GM19468 (cell line): ENCODE measurements around the gene PMFBP1.

ENCODE experiments used
- ATAC-seq: cut with Tn5 transposase; IDR thresholded peaks from one replicate; pipeline ENCODE4 v1.9.1; 2021; ENCODE audit warnings: mild to moderate bottlenecking, moderate library complexity, moderate number of reproducible peaks; ENCODE audit not compliant: unreplicated experiment; ENCODE audit errors: extremely low read depth

Gene PMFBP1

DNA sequence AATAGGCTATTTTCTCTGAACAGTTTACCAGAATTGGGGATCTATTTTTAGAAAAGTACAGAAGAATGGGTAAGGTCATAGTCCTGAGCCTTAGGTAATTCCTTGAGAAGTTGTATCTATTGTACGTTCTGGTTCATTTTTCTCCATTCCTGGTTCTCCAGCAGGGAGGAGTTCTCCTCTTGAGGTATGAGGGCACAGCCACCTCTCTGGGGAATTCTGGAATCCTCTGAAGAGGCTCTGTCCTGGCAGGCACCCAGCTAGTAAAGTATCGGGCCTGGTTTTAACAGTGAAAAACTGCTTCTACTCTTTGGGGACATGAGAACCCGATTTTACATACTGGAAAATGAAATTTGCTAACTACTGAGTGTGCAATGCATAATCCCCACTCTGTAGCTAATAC lies 19.6 kb upstream of the PMFBP1 start:
- no peak for ATAC-seq

DNA sequence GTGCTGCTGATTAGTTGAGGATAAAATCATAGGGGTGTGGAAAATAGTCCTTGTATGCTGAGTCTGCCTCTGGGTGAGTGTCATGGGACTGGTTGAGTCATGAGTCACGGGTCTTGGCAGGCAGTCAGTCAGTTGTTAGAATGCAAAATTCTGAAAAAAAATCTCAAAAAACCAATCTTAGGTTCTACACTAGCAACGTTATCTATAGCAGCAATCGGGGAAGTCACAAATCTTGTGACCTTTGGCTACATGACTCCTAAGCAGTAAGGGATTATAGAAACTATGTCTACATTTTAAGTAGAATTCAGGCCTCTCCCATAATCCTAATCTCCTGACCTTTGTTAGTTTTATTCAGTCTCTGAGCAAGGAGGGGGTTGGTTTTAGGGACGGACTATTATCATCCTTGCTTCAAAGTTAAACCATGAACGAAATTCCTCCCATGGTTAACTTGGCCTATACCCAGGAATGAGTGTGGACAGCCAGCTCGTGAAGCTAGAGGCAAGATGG lies 18.0 kb upstream of the PMFBP1 start:
- no peak for ATAC-seq

DNA sequence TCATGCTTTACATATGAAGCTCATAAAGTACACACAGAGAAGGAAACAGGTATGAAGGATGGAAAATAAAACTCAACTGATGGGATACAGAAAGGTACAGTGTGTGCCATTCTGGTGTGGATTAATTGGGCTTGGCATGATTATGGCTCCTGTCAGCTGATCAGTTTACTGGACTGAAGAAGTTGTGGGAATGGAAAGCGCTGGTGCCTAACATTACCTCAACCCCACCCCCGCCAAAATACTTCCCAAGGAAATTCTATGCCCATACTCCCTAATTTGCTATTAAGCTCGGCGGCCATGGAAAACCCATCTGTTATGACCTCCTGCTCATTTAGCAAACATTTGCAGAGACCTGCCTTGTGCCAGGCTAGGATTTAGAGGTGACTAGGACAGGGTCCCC lies 16.6 kb upstream of the PMFBP1 start:
- ATAC-seq: no peak

DNA sequence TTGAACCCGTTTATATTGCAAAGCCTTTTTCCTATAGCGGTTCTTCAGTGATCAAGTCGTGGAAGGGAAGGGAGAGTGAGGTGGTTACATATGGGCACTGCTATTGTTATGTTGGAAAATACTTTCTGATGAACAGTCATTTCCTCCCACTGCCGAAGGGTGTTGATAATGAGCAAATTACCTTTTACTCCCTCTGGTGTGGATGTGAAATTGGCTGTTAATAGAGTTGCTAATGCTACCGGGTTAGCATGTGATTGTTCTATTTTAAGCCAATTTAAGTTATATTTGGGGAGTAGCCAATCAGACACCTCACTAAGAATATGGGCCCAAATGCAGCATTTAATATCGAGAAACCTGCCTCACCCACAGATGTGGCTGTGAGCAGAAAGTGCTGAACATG lies 15.6 kb upstream of the PMFBP1 start:
- no peak for ATAC-seq

DNA sequence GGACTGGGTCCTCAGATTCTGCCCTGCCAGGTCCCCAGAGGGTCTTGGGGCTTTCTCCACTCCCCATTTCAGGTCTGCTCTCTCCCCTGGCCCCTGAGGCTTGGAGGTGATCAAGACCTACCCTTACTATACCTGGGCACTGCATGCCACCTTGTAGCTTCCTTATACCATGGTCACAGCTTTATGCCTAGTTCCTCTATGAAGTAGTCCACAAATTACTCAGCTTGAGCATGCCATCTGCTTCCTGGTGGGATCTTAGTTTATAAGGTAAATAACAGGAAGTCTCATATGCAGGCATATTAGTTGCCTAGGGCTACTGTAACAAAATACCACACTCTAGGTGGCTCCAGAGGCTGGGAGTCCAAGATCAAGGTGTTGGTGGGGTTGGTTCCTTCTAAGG lies 11.0 kb upstream of the PMFBP1 start:
- no peak for ATAC-seq

DNA sequence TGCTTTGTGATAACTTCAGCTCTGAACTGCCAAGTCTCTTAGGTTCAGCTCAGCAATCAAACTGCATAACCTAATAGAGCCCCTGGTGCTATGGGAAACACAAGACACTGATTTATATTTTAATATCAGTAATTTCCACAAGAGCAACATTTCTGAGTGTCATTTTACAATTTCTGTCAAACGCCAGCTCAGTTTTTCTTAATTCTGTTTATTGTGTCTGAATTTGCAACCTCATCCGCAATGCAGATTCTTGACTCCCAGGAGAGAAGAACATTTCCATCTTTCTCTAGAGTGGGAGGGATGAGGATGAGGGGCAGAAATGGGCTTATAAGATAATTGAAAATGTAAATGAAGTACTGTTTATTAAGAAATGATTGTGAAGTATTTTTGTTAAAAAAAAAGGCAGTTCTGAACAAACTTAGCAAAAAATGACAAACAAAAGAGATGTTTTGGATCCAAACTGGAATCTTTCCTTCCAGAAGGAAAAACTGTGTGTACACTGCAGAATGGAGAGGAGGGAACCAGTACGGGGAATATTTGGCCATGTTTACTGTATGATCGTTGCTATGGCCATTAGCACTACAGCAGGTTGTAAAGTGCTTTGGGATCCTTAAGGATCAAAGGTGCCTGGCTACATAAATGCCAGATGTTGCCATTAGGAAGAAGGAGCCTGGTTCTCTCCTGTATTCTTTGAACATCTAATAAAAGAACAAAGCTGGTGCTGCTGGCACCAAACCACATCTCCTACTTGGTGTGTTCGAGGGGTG lies 7.4 kb upstream of the PMFBP1 start:
- no peak for ATAC-seq

DNA sequence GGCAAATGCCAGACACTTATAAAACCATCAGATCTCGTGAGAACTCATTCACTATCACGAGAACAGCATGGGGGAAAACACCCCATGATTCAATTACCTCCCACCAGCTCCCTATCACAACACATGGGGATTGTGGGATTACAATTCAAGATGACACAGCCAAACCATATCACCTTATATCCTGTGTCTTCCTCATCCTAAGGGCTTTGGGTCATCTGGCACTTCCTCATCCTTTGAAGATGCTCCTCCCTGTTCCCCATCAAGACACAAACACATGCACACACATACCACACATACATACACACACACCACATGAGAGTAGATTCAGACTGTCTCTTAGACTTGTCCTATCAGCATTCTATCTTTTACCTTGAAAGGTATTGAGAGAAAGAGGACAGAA lies 2.8 kb upstream of the PMFBP1 start:
- ATAC-seq: no peak

DNA sequence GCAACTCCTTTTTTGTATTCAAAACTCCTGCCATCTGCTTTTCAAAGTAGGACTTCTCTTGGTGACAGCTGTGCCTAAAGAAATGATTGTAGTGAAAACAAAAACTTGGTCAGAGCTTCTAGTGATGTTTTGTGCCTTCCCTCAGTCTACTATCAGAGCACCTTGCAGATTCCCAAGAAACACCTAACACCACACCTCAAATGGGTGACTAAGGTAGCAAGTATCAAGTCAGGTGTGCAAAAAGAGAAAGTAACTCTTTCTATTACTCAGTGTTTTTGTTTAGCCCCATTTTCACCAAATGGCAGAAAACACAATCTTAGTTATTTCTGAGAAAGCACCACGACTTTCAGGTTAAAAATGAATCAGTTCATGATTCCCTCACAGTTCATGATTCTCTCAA lies 2.0 kb upstream of the PMFBP1 start:
- ATAC-seq: no peak

DNA sequence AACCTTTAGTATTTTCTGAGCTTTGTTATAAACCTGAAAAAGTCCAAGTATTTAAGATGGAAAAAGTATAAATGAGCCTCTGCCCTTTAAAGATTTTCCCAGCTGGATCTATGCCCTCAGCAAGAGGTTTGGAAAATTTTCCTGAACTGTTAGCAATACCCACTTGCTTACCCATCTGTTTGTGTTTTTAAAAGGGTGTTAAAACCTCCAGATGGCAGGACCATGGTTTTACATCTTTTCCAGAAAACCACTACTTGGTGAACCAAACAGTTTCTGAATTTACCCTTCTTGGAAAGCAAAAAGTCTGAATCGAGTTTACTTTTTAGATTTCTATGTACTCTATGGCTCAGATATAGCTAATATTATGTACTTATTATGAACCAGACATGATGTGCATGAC lies 719 bp downstream of the PMFBP1 start:
- no peak for ATAC-seq

DNA sequence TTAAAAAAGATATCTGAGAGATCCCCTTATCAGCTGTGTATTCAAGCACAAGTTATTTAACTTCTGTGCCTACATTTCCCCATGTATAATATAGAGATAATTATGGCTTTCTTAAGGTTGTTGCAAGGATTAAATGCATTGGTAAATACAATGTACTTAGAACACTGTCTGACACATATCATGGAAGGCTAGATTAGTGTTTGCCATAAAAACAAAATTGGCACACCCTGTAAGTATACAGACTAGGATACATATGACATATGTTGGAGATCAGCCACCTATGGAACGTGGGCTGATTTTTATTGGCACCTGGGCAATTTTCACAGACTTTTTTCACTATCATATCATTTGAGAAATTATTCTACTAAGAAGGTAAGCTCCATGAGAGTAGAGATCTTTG lies 2.2 kb downstream of the PMFBP1 start:
- no peak for ATAC-seq

DNA sequence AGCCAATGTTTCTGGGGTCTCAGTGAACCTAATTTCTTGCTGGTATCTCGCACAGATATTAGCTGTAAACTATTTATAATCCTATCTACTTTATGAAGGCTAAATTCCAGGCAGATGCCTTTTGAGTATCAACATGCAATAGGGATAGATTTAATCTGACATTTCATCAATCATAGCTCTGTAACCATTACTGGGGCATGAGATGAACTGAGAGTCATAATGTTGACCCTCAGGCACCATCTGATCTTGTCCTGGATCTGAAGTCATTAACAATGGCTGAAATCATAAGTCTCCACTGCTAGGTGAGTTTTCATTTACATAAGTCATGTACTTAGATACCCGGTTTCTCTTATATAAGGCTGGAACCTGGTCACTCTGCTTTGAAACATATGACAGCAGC lies 3.6 kb downstream of the PMFBP1 start:
- no peak for ATAC-seq

DNA sequence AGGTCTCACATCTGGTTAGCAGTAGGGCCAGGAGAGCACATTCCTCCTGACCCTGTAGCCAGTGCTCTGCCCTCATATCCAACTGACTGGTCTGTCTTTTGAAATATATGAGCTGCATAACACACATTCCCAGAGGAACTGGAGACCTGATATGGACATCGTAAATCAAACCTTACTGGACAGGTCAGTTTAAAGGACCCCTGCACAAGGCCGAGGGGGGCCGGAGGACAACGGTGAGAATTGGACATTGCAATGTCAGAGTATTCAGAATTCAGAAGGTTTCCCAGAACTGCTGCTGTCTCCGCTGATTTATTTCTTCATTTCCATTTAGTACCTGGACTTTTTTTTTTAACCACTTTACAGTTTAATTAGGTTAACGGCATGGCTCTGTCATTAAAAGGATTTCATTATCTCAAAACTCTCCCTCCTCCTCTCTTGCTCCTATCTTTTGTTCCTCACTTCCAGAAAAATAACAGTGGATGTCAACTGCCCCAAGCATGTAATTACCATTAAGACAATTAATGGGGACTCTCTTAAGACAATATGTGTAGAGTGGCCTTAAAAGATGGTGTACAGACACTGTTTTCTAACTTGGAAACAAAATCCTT lies 4.9 kb downstream of the PMFBP1 start:
- no peak for ATAC-seq

DNA sequence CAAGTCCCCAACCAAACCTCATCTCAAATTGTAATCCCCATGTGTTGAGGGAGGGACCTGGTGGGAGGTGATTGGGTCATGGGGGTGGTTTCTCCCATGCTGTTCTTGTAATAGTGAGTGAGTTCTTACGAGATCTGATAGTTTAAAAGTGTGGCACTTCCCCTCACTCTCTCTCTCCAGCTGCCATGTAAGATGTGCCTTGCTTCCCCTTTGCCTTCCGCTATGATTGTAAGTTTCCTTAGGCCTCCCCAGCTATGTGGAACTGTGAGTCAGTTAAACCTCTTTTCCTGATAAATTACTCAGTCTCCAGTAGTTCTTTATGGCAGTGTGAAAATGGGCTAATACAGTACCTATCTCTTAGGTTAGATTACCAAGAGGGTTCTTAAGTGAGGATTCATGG lies 5.8 kb downstream of the PMFBP1 start:
- ATAC-seq: no peak

DNA sequence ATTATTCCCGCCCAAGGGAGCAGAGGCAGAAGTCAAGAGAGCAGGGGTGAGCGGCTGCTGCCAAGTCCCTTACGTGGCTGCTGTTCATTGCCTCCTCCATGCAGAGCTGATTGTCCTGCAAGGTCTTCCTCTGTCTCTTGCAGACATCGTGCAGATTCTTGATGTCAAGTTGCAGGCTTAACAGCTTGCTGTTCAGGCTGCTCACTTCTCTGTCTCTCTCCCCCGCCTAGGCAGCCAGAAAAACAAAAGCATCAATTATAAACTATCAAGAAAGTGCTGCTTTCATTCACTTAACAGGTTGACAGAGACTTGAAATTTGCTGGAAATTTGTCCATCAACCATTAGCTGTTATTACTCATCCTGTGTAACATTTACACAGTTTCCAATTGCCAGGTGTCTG lies 7.3 kb downstream of the PMFBP1 start:
- no peak for ATAC-seq

DNA sequence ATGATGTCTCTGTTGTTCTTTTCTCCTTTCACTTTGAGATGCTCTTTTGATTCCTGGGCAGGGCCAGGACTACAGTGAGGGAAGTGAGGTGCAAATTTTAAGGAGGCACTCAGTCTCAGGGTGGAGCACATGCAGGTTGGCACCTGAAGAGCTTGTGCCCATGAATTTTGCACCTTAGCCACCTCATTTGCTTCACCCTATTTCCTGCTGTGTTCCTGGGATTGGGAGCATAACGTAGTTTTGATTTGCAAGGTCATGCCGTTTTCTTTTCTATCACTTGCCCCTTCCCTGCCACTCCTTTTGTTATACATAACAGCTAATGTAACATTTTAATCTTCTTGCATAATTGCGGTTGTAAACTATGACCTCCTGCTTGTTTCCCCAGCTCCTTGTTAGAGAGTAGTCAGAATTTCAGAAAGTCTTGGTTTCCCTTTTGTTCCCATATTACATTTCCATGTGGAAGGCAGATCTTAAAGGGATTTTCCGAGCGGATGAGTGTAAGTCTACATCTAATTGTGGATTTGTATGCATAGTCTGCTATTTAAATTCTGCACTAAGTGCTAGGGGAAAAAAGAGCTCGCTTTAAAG lies 9.8 kb downstream of the PMFBP1 start:
- no peak for ATAC-seq

DNA sequence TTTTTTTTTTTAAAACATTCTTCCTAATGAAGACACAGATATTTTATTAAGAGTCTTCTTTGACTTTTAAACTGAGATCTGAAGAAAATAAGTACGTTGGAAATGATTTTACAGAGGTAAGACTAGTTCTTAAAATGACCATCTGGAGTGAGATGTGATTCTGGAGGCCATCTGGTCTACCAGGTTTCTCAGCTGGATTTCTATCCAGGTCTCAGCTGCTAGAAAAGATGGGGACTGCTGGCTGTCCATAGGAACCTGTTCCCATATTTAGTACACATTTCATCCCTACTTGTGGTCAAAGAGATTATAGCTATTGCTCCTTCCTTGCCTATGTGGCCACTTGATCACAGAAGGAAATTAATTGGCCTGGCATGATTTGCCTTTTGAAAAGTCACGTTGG lies 12.2 kb downstream of the PMFBP1 start:
- no peak for ATAC-seq

DNA sequence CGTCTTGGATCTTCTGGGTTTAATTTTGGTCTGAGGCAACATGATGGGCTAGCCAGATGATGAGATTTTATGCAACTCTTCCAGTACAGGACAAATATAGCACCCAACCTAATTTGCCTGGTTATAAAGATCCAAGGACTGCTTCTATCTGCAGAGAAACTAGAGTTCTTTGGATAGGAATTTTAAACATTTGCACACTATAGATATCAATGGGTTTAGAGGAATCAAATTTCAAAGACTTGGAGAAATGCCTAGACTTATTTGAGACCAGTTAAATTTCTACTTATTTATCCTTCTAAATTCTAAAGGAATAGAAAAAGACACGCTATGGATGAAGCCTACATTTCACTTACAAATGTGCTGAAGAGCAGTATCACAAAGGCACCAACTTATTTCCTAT lies 12.6 kb downstream of the PMFBP1 start:
- no peak for ATAC-seq

DNA sequence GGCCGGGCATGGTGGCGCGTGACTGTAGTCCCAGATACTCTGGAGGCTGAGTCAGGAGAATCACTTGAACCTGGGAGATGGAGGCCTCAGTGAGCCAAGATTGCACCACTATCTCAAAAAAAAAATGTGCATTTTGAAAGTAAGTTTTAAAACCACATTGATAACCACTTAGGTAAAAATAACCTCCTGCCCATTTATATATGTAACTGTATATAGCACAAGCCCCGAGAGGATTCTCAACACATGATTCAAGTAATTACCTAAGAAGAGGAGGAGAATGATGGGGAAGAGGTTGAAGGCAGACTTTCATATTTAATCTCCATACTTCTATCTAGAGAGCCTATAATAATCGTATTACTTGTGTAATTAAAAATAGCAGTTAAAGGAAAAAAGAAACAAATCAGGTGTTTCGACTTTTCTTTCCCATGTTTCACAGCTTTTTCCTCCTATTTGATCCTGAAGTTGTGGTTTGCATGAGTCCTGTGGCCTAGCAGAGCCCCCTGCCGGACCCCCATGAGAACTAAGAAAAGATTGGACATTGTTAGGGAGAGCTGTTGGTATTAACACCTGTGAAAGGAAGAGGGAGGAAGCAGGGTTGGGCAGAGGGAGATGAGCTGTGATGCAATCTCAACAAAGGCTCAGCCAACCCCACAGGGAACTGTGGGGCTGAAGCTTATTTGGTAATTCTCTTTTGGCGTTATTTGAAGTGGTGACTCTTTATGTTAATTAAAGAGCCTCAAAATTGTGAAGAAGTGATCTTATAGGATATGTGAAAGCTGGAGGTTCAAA lies 22.1 kb downstream of the PMFBP1 start:
- ATAC-seq: no peak

DNA sequence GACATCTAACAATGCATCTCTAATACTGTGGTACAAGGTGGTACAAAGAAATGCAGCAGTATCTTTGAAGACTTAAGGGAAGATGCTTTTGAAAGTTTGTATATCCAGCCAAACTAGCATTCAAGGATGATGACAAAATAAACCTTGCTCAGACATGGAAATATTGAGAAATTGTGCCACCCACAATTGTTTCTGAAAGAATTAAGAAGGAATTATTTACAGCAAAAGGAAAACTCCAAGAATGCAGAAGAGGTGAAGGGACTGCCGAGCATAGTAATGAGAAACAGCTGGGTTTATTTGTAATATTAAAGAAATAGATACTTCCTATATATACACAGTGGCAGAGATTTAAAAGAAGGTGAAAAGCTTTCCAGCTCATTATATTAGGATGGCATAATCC lies 29.5 kb downstream of the PMFBP1 start:
- no peak for ATAC-seq

DNA sequence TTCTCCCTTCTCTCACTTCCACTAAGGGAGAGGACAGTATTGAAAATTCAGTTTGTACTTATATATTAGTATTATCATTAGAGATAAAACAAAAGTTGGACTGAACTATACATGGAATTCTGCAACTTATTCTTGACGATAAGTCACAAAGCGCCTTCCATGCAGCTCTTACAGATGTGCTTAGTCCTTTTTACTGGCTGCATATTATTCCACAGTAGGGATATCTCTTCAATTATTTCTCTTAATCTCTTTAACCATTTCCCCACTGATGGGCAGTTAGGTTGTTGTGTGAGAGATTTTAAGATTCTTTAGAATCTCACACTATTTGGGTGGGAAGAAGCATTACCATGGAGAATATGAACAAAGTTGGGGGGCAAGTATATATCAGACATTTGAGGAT lies 32.0 kb downstream of the PMFBP1 start:
- no peak for ATAC-seq

DNA sequence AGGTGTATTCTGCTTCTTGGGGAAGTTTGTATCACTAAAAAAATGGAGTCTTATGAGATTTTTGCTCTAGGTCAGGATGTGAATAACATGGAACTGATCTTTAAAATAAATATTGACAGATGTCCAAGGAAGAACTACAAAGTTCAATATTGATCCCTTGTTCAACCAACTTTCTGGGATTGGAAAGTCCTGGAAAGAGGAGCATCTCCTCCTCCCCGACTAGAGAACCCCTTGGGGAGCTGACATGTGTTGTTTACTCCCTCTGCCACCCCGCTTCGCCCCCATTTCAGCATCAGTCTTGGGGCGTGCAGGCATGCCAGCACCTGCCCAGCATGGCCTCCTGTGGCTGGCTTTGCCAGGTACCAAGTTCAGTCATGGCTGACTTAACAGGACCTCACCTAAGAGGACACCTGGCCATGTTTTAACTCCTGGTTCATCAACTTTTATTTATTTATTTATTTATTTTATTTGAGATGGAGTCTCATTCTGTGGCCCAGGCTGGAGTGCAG lies 33.8 kb downstream of the PMFBP1 start:
- ATAC-seq: no peak
